ENCODE data around the gene FAM83F. TPM values are rescaled to one million over a fixed set of nuclear protein-coding genes. Genes with fewer than 3 reads are reported as not detected.

The FAM83F gene
- total RNA-seq, 2 experiments from 2014 or later = not detected

DNA sequence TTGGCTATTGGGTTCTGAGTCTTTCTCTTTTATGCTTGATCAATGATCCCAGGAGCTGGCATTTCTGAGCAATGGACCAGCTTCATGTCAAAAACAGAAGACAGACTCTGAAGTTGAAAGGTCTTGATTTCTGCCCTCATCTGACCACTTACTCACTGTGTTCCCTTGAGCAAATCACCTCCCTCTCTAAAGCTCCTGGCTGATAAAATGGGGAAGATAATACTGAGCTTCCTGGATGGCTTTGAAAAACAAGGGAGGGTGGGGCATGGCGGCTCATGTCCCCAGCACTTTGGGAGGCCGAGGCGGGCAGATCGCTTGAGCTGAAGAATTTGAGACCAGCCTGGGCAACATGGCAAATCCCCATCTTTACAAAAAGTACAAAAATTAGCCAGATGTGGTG is 6.4 kb downstream of the FAM83F start:
- POLR2A ChIA-PET = interaction anchor here (1.3 kb wide), 1 partner anchor 25 kb away, joined by 3 read pairs; no protein-coding TSS in a partner anchor
- DNase-seq = no peak
- Mint-ChIP-seq H3K27me3 (peaks cover 41% of the 10 kb centered on the region), H3K27ac (no peak overlapping the region), H3K36me3 (ENCODE audit: low read depth) (no peaks in the 10 kb centered on the region), H3K4me1 (no peaks in the 10 kb centered on the region), H3K4me3 (no peak overlapping the region), H3K9me3 (no peaks in the 10 kb centered on the region)
- CTCF ChIA-PET = interaction anchor here (2.0 kb wide), 1 partner anchor 9 kb away, joined by 7 read pairs; no protein-coding TSS in a partner anchor

DNA sequence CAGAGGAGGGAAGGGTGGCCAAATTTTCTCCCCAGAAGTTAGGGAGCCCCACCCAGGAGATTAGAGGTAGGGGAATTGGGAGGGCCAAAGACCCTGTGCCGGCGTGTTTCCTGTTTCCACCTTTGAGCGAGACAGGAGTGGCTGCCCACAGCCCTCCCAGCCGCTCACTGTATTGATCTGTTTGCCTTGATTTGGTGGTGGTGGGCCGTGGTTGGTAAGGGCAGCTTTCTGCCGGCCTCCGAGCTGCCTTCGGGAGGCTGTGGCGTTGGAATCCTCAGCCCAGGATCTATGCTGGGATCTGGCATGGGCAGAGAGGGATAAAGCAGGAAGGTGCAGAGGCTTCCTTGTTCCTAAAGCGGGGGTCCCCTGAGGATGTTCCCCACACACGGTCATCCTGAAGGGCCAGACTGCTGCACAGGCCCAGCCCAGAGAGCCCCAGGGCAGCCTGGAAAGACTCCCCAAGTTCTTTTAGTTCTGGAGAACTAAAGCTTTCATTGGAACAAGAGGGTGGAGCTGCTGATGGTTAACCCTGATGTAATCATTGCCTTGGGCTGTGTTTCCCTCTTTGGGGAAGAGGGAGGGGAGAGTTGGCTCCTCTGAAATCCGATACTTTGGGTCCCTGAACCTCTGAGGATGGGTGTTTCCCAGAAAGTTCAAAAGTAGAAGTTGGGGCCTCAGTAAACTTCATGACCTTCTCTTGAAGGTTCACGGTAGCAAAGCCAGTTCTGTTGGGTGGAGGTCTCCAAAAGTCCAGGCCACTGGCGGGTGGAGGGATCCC is 7.2 kb downstream of the FAM83F start:
- Mint-ChIP-seq H3K36me3 (ENCODE audit: low read depth) (no peaks in the 10 kb centered on the region), H3K27me3 (peaks cover 38% of the 10 kb centered on the region), H3K4me3 (no peak overlapping the region), H3K4me1 (no peaks in the 10 kb centered on the region), H3K27ac (no peak overlapping the region), H3K9me3 (no peaks in the 10 kb centered on the region)
- DNase-seq = no peak
- CTCF ChIA-PET = no interaction called here
- POLR2A ChIA-PET = interaction anchor here (1.3 kb wide), 1 partner anchor 26 kb away, joined by 3 read pairs; no protein-coding TSS in a partner anchor

DNA sequence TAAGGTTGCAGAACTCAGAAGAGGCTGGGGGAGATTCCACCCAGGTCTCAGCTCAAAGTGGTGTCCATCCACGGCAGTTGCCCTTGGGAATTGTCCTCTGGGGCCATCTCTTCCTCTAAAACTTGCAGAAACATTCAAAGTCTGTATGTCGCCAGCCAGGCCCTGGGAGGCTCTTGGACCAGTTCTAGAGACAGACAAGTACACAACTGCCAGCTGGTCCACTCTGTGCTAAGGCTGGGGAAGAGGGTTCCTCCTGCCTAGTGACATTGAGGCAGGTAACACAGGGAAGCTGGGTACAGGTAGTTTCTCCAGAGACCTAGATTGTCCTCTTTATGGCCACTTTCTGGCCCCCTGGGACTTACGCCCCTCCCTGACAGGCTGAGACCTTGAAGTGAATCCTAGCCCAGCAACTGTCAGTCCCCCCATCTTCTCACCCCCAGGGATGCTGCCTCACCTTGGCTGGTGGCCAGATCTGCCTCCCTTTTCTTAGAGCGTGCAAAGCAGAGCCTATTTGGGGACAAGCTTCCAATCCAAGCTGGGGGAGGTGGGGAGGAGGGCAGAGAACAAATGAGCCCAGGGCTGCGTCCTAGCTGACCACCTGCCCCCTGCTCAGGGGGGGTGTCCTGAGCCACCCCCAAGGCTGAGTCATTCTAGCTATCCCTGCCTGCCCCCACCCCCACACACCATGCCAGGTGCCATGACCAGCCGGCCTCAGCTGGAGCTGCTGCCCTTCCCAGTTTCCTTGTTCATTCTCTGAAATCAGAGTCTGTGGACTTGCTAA is 8.4 kb downstream of the FAM83F start:
- no peak for DNase-seq
- H3K4me1 Mint-ChIP-seq = no peaks in the 10 kb centered on the region
- no peaks in the 10 kb centered on the region for H3K9me3 Mint-ChIP-seq
- peaks cover 39% of the 10 kb centered on the region for H3K27me3 Mint-ChIP-seq
- no peak overlapping the region for H3K4me3 Mint-ChIP-seq
- H3K27ac Mint-ChIP-seq = no peak overlapping the region
- CTCF ChIA-PET = interaction anchor here (0.6 to 1.9 kb wide), 2 partner anchors 16 to 20 kb away, joined by 4 read pairs; no protein-coding TSS in a partner anchor
- no peaks in the 10 kb centered on the region for H3K36me3 Mint-ChIP-seq (ENCODE audit: low read depth)
- POLR2A ChIA-PET = no interaction called here

DNA sequence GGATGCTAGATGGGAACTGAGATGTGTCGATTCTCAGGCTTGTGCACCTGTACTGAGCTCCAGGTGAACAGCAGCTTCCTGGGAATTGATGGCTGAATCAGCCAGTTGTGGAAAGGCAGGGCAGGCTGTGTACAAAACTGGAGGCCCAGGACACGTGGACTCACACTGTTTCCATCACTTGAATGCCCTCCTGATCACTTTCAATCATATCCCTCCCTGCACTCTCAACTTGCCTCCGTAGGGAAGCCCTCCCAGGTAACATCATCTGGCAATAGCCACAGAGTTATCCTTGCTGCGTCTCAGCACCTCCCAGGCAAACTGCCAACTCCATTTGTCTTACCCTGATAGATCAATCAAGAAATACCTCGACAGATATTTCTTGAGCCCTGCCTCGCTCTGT is 10.1 kb downstream of the FAM83F start:
- no peaks in the 10 kb centered on the region for H3K9me3 Mint-ChIP-seq
- H3K4me3 Mint-ChIP-seq = no peak overlapping the region
- H3K36me3 Mint-ChIP-seq (ENCODE audit: low read depth) = no peaks in the 10 kb centered on the region
- no peak for DNase-seq
- H3K27me3 Mint-ChIP-seq = peaks cover 52% of the 10 kb centered on the region
- peaks cover 6% of the 10 kb centered on the region for H3K4me1 Mint-ChIP-seq
- ChIA-PET CTCF (interaction anchor here (0.7 to 2.0 kb wide), 4 partner anchors 18 to 470 kb away, joined by 4 to 8 read pairs (median 5); no protein-coding TSS in a partner anchor), POLR2A (no interaction called here)
- H3K27ac Mint-ChIP-seq = no peak overlapping the region

DNA sequence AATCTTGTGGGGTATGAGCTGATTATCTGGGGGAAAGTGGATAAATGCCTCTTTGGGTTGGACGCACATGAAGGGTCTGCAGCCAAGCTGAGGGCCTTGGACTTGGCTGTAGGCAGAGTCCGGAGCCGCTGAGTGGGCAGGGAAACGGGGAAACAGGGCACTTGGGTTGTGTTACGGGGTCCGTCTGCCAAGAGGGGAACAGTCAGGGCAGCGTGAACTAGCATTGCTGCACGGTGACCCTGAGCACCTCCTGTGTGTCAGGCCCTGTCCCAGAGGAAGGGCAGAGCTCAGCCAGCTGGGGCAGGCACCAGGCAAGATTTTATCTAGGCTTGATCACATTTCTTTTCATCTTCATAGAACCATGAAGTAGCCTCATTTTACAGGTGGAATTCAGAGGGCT is 11.9 kb downstream of the FAM83F start:
- Mint-ChIP-seq H3K36me3 (ENCODE audit: low read depth) (no peaks in the 10 kb centered on the region), H3K9me3 (no peaks in the 10 kb centered on the region), H3K27ac (no peak overlapping the region), H3K27me3 (peaks cover 45% of the 10 kb centered on the region), H3K4me1 (peaks cover 6% of the 10 kb centered on the region), H3K4me3 (no peak overlapping the region)
- no peak for DNase-seq
- ChIA-PET POLR2A (no interaction called here), CTCF (interaction anchor here (2.0 kb wide), 1 partner anchor 18 kb away, joined by 8 read pairs; no protein-coding TSS in a partner anchor)

DNA sequence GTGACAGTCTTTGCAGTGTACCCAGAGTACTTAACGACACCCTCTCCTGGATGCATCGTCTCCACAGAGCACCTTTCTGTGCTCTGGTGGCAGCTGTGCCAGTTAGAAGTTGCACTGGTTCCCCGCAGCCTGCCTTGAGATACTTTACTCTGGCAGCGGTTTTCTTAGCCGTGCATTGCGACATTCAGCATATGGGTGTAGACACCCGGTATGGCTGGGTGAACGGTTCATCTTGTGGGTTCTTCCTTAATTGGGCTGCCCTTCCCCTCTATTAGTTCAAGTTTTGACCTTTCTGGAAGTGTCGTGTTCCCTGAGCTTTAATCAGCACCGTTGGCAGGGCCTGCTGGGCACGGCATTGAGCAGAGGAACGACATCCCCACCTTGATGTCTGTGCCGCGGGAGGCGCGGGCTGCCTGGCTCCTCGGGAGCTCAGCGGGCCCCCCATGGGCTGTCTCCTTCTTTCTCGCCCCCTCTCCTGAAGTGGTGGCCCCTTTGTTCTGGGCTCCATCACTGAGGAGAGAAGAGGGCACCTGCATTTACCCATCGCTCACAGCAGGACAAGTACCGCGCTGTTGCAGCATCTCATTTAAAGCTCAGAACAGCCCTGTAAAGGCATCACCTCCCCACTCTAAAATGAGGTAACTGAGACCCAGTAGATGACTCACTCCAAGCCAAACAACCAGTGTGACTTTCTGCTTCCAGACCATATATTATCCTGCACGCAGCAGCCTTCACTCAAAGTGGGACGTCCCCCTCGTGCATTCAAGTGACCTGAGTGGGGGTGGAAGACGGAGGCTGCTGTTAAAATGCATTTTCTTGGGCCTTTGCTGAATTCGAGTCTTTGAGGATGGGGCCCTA is 13.3 kb downstream of the FAM83F start:
- H3K27ac Mint-ChIP-seq = no peak overlapping the region

DNA sequence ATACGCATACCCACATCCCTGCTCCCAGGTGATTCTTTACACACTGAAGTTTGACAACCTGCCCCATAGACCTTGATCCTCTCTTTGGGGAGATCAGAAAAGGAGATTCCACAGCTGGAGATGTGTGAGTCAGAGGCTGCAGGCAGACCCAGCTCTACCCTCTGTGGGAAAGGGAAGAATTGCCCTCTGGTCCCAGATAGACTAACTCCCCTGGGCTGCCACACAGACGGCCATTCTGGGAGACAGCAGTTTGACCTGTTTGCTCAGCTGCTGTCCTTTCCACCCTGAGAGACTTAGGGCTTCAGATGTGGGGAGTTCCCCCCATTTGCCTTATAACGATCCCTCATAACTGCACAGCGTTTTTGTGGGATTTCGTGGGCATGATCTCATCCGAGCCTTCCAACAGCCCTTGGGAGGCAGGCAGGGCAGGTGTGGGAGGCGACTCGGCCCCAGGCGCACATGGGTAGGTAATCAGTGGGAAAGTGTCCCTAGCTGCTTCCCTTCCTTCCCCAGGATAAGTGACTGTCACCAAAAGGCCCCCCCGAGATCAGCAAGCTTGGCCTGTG is 14.1 kb downstream of the FAM83F start:
- peaks cover 49% of the 10 kb centered on the region for H3K27me3 Mint-ChIP-seq
- ChIA-PET POLR2A (interaction anchor here (1.4 kb wide), 1 partner anchor 35 kb away, joined by 4 read pairs; no protein-coding TSS in a partner anchor), CTCF (interaction anchor here (0.6 to 1.5 kb wide), 2 partner anchors 15 to 475 kb away, joined by 3 read pairs; no protein-coding TSS in a partner anchor)
- no peaks in the 10 kb centered on the region for H3K36me3 Mint-ChIP-seq (ENCODE audit: low read depth)
- no peaks in the 10 kb centered on the region for H3K9me3 Mint-ChIP-seq
- DNase-seq = no peak
- peaks cover 6% of the 10 kb centered on the region for H3K4me1 Mint-ChIP-seq
- H3K4me3 Mint-ChIP-seq = no peak overlapping the region
- H3K27ac Mint-ChIP-seq = no peak overlapping the region

More for the DNA sequence above, 13.3 kb downstream of the FAM83F start:
- no peak overlapping the region for H3K4me3 Mint-ChIP-seq
- peaks cover 6% of the 10 kb centered on the region for H3K4me1 Mint-ChIP-seq
- H3K36me3 Mint-ChIP-seq (ENCODE audit: low read depth) = no peaks in the 10 kb centered on the region
- H3K27me3 Mint-ChIP-seq = peaks cover 45% of the 10 kb centered on the region
- no peak for DNase-seq
- ChIA-PET CTCF (no interaction called here), POLR2A (no interaction called here)
- no peaks in the 10 kb centered on the region for H3K9me3 Mint-ChIP-seq

DNA sequence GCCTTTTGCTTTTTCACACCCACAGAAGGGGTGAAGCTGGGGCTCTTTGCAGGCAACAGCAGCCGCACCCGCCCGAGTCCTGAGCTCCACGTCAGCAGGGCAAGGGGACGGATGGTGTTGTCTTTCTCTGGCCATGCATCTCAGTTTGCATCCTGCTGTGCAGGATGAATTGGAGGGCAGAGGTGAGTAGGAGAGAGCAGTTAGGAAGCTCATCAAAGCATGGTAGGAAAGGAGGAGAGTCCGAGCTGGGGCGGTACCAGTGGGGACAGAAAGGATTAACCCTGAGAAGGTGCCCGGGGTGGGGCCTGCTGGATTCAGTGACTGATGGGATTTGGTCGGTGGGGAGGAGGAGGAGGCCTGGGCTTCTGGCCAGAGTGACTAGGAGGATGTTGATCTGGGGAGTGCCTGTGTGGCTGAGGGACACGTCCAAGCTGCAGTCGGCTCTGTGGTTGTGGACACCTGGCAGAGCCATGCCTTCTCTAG is 14.6 kb downstream of the FAM83F start:
- CTCF ChIA-PET = interaction anchor here (0.6 to 1.7 kb wide), 5 partner anchors 9 to 480 kb away, joined by 3 to 7 read pairs (median 4); no protein-coding TSS in a partner anchor
- H3K4me3 Mint-ChIP-seq = no peak overlapping the region
- no peak for DNase-seq
- no peaks in the 10 kb centered on the region for H3K36me3 Mint-ChIP-seq (ENCODE audit: low read depth)
- peaks cover 6% of the 10 kb centered on the region for H3K4me1 Mint-ChIP-seq
- H3K27ac Mint-ChIP-seq = no peak overlapping the region
- peaks cover 47% of the 10 kb centered on the region for H3K27me3 Mint-ChIP-seq
- POLR2A ChIA-PET = interaction anchor here (1.4 kb wide), 1 partner anchor 35 kb away, joined by 4 read pairs; no protein-coding TSS in a partner anchor
- no peaks in the 10 kb centered on the region for H3K9me3 Mint-ChIP-seq

DNA sequence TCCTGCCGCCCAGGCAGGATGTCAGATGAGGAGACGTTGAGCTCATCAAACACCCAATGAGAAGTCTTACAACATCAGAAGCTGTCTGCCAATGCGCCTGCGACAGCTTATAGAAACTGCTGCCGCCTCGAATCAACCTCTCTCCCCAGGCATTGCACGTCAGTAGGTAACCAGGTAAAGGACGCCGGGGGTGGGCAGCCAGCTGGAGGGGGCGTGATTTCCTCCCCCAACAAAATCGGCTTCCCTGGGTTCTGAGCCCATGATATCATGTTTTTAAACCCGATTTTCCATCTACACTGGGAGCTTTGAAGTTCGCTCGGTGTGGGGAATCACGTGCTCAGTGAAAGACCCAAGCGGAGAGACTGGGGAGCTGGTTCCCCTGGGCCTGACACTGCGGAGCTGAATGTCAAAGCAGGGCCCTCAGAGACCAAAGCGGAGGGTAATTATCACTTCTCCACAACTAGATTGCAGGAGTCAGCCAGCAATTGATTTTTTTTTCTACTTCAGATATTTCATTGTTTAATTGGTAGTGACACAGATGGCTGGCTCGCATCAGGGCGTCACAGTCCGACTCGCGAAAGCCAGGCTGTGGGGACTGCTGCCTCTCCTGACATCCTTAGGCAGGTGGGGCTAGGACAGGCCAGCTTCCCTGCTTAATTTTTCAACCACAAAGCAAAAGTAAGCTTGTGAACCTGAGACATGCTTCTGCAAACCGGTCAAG is 15.4 kb downstream of the FAM83F start:
- ChIA-PET POLR2A (interaction anchor here (1.4 kb wide), 1 partner anchor 34 kb away, joined by 4 read pairs; no protein-coding TSS in a partner anchor), CTCF (interaction anchor here (1.2 to 1.7 kb wide), 4 partner anchors 10 to 481 kb away, joined by 3 to 7 read pairs (median 5); no protein-coding TSS in a partner anchor)
- DNase-seq = no peak
- H3K4me1 Mint-ChIP-seq = peaks cover 6% of the 10 kb centered on the region
- no peak overlapping the region for H3K4me3 Mint-ChIP-seq
- no peaks in the 10 kb centered on the region for H3K36me3 Mint-ChIP-seq (ENCODE audit: low read depth)
- H3K27me3 Mint-ChIP-seq = peaks cover 49% of the 10 kb centered on the region
- no peak overlapping the region for H3K27ac Mint-ChIP-seq
- H3K9me3 Mint-ChIP-seq = no peaks in the 10 kb centered on the region

DNA sequence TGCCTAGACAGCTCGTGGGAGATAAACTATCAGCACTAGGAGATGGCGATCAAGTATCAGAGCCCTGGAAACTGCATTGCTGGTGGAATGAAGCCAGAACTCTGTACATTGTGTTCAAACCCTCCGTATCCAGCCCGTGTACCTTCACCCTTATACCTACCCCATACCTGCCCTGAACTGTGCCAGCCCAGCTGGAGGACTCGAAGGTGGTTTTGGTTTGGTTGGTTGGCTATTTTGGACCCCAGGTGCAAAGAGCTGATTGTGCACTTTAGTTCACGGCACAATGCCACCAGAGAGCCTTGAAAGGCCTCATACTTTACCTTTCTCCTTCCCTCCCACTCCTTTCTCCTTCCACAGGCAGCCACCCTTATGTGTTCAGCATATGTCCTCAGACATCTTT is 16.0 kb downstream of the FAM83F start:
- POLR2A ChIA-PET = no interaction called here
- H3K4me1 Mint-ChIP-seq = peaks cover 6% of the 10 kb centered on the region
- no peaks in the 10 kb centered on the region for H3K9me3 Mint-ChIP-seq
- DNase-seq = no peak
- H3K27me3 Mint-ChIP-seq = peaks cover 52% of the 10 kb centered on the region
- CTCF ChIA-PET = interaction anchor here (1.2 to 1.7 kb wide), 3 partner anchors 10 to 482 kb away, joined by 4 to 7 read pairs (median 6); no protein-coding TSS in a partner anchor
- no peak overlapping the region for H3K27ac Mint-ChIP-seq
- no peaks in the 10 kb centered on the region for H3K36me3 Mint-ChIP-seq (ENCODE audit: low read depth)
- no peak overlapping the region for H3K4me3 Mint-ChIP-seq

DNA sequence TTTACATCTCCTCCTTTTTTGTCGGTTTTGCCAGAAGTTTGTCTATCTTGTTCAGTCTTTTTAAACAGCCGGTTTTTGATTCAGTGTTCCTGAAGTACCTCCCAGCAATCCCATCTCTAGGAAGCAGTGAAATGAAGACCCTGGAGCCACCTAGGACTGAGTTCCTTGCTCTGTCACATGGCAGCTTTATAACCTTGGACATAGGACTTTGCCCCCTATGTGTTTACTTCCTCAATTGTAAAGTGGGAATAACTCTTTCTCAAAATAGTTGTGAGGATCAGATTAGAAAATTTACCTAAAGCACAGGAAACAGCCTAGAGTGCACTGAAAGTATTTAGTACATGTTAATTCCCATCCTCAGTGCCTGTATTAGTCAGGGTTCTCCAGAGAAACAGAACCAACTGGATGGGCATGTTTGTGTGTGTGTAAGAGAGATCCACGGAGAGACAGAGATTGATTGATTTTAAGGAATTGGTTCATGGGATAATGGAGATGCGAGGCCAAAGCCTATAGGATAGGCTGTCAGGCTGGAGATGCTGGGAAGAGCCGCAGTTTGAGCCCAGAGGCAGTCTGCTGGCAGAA is 20.0 kb downstream of the FAM83F start:
- ChIA-PET POLR2A (no interaction called here), CTCF (interaction anchor here (2.4 kb wide), 1 partner anchor 10 kb away, joined by 10 read pairs; no protein-coding TSS in a partner anchor)
- Mint-ChIP-seq H3K4me1 (peaks cover 6% of the 10 kb centered on the region), H3K27ac (no peak overlapping the region), H3K27me3 (peaks cover 26% of the 10 kb centered on the region), H3K4me3 (no peak overlapping the region), H3K9me3 (no peaks in the 10 kb centered on the region), H3K36me3 (ENCODE audit: low read depth) (no peaks in the 10 kb centered on the region)
- no peak for DNase-seq

Data from activated CD4-positive, alpha-beta memory T cell treated with anti-CD3 and anti-CD28 coated beads, Interleukin-2, amount 10 ng/mL, durations not matched to agents 7 days and 5 days (primary cell).